Measurements from ENCODE around the gene PRPF19. TPM values are rescaled to one million over a fixed set of nuclear protein-coding genes. Genes with fewer than 3 reads are reported as not detected.
A peak's percentile ranks its signal among the peaks of the same experiment; 100 is the strongest.

PRPF19 gene
- total RNA-seq, 1 experiment from 2014 or later, result 115 TPM

DNA sequence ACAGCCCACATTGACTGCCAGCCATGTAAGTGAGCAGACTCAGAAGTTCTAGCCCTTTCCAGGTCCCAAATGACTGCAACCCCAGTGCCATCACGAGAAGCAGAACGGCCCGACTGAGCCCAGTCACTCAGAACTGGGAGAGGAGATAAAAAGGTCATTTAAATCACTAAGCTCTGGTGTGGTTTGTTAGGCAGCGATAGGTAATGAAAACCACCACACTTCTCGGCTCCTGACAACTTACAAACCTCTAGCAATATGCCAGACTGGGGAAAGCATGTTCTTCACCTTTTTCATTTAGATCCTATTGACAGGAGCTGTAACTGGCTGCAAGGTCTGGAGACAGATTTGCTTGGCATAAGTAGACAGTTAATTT lies 38.9 kb upstream of the PRPF19 start:
- ChIA-PET POLR2A (interaction anchor here (0.6 kb wide), 1 partner anchor 102 kb away, joined by 3 read pairs; no protein-coding TSS in a partner anchor), CTCF (interaction anchor here (0.7 to 1.6 kb wide), 3 partner anchors 15 to 46 kb away, joined by 3 to 5 read pairs (median 3); no protein-coding TSS in a partner anchor)
- Mint-ChIP-seq H3K4me3 (ENCODE audit: unreplicated experiment) (no peak overlapping the region), H3K4me1 (ENCODE audit: insufficient read depth, unreplicated experiment) (no peaks in the 10 kb centered on the region), H3K27ac (ENCODE audit: low read depth, unreplicated experiment) (no peak overlapping the region), H3K36me3 (ENCODE audit: insufficient read depth, unreplicated experiment) (no peaks in the 10 kb centered on the region), H3K9me3 (ENCODE audit: unreplicated experiment) (no peaks in the 10 kb centered on the region), H3K27me3 (ENCODE audit: insufficient read depth, unreplicated experiment) (peaks cover 21% of the 10 kb centered on the region)
- intact Hi-C loops (cut with micrococcal nuclease), result no loop called here
- BruUV-seq (replicated peaks), result no TSS peak
- DNase-seq (ENCODE audit: unreplicated experiment), result no peak
- TF ChIP-seq, protein P1, sequence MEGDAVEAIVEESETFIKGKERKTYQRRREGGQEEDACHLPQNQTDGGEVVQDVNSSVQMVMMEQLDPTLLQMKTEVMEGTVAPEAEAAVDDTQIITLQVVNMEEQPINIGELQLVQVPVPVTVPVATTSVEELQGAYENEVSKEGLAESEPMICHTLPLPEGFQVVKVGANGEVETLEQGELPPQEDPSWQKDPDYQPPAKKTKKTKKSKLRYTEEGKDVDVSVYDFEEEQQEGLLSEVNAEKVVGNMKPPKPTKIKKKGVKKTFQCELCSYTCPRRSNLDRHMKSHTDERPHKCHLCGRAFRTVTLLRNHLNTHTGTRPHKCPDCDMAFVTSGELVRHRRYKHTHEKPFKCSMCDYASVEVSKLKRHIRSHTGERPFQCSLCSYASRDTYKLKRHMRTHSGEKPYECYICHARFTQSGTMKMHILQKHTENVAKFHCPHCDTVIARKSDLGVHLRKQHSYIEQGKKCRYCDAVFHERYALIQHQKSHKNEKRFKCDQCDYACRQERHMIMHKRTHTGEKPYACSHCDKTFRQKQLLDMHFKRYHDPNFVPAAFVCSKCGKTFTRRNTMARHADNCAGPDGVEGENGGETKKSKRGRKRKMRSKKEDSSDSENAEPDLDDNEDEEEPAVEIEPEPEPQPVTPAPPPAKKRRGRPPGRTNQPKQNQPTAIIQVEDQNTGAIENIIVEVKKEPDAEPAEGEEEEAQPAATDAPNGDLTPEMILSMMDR (IDR thresholded peaks at IDR 0.05; ENCODE audit: unreplicated experiment), result no peak

DNA sequence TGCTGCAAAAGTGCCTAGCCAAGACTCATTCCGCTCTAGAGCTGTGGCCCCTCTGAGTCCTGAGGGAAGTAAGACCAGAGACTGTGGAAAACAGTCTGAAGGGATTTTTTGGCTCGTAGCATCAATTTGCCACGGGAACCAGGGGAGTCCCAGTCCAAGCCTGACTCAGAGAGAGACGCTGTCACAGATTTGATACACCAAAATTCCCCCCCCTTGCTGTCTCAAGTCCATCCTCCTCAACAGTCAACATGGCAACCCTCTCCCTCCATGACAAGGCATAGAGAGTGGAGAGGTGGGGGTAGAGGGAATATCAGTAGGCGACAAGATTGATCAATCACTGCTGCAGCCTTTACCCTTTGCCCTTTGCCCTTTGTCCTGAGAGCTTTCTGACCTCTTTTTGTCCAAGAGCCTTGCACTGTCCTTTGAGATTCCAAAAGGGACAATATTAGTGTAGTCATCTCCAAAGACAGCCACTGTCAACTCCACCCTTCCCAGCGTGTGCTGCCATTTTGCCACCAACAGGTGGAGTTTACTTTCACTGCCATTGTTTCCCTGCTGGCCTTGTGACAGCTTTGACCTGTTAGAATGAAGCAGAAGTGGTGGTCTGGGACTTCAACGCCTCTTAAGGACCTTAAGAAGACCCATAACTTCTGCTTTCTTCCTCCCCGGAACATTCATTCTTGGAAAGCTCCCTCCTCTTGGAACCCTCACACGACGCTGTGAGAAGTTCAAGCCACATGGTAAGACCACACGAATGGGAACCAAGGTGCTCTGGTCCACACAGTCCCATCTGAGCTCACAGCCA lies 38.3 kb upstream of the PRPF19 start:
- H3K4me1 Mint-ChIP-seq (ENCODE audit: insufficient read depth, unreplicated experiment), result no peaks in the 10 kb centered on the region
- intact Hi-C loops (cut with micrococcal nuclease), result no loop called here
- H3K27ac Mint-ChIP-seq (ENCODE audit: low read depth, unreplicated experiment), result no peak overlapping the region
- H3K36me3 Mint-ChIP-seq (ENCODE audit: insufficient read depth, unreplicated experiment), result no peaks in the 10 kb centered on the region
- TF ChIP-seq, protein P1 (IDR thresholded peaks at IDR 0.05; ENCODE audit: unreplicated experiment), result no peak
- CTCF ChIA-PET, result interaction anchor here (0.5 to 1.6 kb wide), 4 partner anchors 15 to 169 kb away, joined by 3 to 5 read pairs (median 3); no protein-coding TSS in a partner anchor
- DNase-seq (ENCODE audit: unreplicated experiment), result no peak
- POLR2A ChIA-PET, result no interaction called here
- BruUV-seq (replicated peaks), result no TSS peak
- no peak overlapping the region for H3K4me3 Mint-ChIP-seq (ENCODE audit: unreplicated experiment)
- H3K27me3 Mint-ChIP-seq (ENCODE audit: insufficient read depth, unreplicated experiment), result peaks cover 21% of the 10 kb centered on the region
- no peaks in the 10 kb centered on the region for H3K9me3 Mint-ChIP-seq (ENCODE audit: unreplicated experiment)

DNA sequence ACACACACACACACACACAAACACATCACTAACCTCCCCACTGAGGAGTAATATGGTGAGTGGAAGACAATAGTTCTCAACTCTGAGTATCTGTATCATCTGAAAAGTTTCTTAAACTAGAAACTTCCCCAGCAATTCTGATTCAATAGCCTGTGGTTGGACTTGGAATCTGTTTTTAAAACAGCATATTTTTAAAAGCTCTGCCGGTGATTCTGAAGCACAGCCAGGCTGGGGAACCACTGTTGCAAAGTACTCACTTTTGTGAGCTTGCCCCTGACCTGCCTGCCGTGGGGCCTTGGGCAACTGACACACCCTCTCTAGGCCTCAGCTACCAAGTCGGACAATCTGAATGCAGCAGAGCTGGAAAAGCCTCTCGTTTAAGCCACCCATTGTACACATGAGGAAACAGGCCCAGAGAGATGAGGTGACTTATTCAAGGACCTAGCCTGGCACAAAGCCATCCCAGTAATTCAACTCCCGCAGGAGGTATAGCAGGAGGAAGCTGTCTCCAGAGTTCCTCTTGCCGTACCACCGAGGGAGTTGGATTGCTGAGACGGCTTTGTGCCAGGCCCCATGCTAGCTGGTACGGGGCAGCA lies 36.7 kb upstream of the PRPF19 start:
- BruUV-seq (replicated peaks), result no TSS peak
- no peaks in the 10 kb centered on the region for H3K4me1 Mint-ChIP-seq (ENCODE audit: insufficient read depth, unreplicated experiment)
- CTCF ChIA-PET, result interaction anchor here (0.6 kb wide), 1 partner anchor 69 kb away, joined by 3 read pairs; no protein-coding TSS in a partner anchor
- H3K36me3 Mint-ChIP-seq (ENCODE audit: insufficient read depth, unreplicated experiment), result no peaks in the 10 kb centered on the region
- no peak overlapping the region for H3K4me3 Mint-ChIP-seq (ENCODE audit: unreplicated experiment)
- no peak overlapping the region for H3K27ac Mint-ChIP-seq (ENCODE audit: low read depth, unreplicated experiment)
- POLR2A ChIA-PET, result no interaction called here
- no peaks in the 10 kb centered on the region for H3K9me3 Mint-ChIP-seq (ENCODE audit: unreplicated experiment)
- DNase-seq (ENCODE audit: unreplicated experiment), result peak; percentile 21
- intact Hi-C loops (cut with micrococcal nuclease), result no loop called here
- peaks cover 28% of the 10 kb centered on the region for H3K27me3 Mint-ChIP-seq (ENCODE audit: insufficient read depth, unreplicated experiment)
- TF ChIP-seq, protein P1 (IDR thresholded peaks at IDR 0.05; ENCODE audit: unreplicated experiment), result no peak

GRCh38 chr11:60942219-60942618 lies 35.8 kb upstream of the PRPF19 start:
- POLR2A ChIA-PET, result interaction anchor here (0.5 kb wide), 1 partner anchor 425 kb away, joined by 3 read pairs; no protein-coding TSS in a partner anchor
- BruUV-seq (replicated peaks), result no TSS peak
- Mint-ChIP-seq H3K27ac (ENCODE audit: low read depth, unreplicated experiment) (no peak overlapping the region), H3K4me1 (ENCODE audit: insufficient read depth, unreplicated experiment) (no peaks in the 10 kb centered on the region), H3K36me3 (ENCODE audit: insufficient read depth, unreplicated experiment) (no peaks in the 10 kb centered on the region), H3K27me3 (ENCODE audit: insufficient read depth, unreplicated experiment) (peaks cover 28% of the 10 kb centered on the region), H3K9me3 (ENCODE audit: unreplicated experiment) (no peaks in the 10 kb centered on the region), H3K4me3 (ENCODE audit: unreplicated experiment) (no peak overlapping the region)
- intact Hi-C loops (cut with micrococcal nuclease), result no loop called here
- CTCF ChIA-PET, result no interaction called here
- no peak for DNase-seq (ENCODE audit: unreplicated experiment)
- TF ChIP-seq, protein P1 (IDR thresholded peaks at IDR 0.05; ENCODE audit: unreplicated experiment), result no peak
